Stimulated activated CD4-positive, alpha-beta T cell treated with anti-CD3 and anti-CD28 coated beads, Interleukin-1b, Interleukin-23, amount 100 ng/mL, for 24 hours (primary cell): ENCODE results near the gene FMN1.

ENCODE experiments used
- DNase-seq, 4 experiments: peaks; one replicate each; pipeline ENCODE4 v3.0.0-alpha.2; 2020; ENCODE audit warnings: low read depth in 4 of 4, low spot score in 1 of 4

The FMN1 gene

DNA sequence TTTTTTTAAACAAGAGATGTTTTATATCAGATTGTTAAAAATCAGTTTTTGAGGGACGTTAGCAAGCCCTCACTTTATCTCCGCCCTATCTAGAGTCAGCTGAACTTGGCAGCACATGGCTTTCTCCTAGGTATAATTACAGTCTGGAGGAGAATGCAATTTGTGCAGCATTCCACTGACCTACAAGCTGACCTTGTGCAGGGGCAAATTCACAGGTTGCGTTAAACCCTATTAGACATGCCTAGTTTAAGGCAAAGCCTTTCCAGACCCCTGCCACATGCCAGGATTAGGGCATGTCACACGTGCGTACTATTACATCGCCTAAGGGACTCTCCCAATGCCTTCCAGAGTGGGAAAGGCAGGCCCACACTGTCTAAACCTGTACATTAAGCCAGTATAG lies 252.7 kb downstream of the FMN1 start:
- no peak for DNase-seq

DNA sequence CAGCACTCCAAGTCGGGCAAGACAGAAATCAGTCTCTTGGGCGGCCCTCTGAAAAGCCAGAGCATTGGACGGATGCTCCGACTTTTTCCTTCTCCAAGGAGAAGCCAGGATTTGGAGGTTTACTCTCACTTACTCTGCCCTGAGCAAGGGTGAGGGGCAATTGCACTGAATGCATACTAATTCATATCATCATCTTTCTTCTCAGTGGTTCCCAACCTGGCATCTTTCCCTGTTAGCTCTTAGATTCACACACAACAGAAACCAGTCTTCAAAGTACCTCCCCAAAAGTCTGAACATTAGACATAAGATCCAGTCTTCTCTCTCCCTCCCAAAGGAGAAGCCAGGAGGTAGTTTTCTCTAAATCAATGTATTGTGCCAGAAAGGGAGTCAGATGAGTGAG lies 257.5 kb downstream of the FMN1 start:
- no peak for DNase-seq

DNA sequence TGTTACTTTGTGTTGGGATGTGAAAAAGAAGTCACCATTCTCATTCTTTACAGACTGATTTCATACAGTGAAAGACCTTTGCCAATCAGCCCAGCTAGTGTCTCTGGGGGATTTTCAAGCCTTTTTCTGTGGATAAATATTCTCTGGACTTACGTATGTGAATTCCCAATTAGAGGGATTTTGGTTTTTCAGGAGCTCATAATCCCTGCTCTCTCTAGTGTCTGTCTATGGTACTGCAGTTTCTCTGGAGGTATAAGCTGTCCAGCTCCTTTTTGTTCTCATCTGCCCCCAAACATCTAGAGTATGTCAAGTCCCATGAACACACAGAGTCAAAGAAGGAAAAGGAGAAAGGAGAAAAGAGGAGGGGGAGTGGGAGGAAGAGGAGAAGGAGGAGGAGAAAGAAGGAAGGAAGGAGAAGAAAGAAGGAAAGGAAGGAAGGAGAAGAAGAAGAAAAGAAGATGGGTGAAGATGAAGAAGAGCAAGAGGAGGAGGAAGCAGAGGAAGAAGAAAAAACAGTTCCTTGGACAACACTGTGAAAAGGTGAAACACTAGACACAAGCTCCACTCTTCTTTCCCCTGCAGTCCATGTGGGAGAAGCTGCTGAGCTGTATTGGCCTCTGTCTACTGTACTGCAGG lies 258.1 kb downstream of the FMN1 start:
- no peak for DNase-seq

DNA sequence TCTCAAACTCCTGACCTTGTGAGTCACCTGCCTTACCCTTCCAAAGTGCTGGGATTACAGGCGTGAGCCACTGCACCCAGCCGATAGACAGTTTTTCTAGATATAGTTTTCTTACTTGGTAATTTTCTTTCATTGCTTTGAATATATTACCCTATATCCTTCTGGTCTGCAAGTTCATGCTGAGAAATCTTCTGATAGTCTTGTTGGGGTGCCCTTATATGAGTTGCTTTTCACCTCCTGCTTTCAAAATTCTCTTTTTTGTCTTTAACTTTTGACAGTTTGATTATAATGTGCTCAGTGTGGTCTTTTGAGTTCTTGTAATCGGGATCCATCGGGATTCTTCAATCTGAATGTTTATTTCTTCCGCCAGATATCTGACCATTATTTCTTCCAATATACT lies 259.4 kb downstream of the FMN1 start:
- no peak for DNase-seq

DNA sequence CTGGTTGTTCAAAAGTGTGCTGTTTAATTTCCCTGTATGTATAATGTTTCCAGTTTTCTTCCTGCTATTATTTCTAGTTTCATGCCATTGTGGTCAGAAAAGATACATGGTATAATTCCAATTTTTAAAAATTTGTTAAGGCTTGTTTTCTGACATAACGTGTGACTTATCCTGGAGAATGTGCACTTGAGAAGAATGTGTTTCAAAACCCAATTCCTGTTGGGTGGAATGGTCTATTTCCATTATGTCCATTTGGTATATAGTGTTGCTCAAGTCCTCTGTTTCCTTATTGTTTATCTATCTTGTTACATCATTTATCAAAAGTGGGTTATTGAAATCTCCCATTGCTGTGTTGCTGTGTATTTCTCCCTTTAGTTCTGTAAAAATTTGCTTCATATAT lies 261.3 kb downstream of the FMN1 start:
- DNase-seq, result no peak

DNA sequence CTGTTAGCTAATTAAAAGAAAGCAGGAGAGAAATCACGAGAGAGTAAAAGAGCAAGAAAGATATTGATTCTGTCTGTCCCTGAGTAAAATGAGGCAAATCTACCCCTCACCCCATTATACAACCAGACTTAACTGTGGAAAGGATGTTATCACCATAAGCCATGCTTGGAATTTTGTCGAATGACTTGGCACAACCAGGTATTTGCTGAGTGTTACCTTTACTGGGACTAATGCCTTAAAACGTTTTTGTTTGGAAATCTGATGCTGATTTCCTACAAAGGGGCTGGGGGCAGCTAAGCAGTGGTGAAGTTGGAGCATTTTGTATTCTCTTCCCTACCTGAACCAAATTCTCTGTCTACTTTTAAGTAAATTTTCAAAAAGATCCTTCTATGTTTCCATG lies 265.6 kb downstream of the FMN1 start:
- no peak for DNase-seq

DNA sequence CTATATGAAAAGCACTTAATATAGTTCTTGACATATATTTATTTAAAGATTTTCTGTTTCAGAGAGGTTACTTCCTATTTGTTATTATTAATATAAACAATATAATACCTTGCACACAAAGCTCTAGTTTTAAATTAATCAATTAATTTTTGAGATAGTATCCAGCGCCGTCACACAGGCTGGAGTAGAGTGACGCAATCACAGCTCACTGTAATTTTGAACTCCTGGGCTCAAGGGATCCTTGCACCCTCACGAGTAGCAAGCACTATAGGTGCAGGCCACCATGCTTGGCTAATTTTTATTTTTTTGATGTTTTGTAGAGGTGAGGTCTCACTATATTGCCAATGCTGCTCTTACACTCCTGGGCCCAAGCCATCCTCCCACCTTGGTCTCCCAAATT lies 267.4 kb downstream of the FMN1 start:
- DNase-seq, result no peak

DNA sequence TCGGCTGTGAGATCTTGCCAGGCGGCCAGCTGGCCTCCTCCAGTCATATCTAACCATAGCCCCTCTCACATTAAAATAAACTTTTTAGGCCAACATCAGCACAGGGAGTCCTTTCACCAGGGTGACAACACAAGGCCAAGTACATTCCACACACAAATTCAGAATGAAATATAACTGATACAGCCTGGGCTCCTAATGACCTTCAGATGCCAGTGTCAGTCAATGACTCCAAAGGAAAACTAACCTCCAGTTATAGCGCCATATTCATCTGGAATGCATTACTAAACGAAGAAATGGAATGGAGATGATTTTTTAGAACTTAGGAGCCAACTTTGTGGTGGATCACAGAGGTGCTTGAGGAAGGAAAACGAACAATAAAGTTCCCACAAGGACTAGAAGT lies 271.3 kb downstream of the FMN1 start:
- no peak for DNase-seq

DNA sequence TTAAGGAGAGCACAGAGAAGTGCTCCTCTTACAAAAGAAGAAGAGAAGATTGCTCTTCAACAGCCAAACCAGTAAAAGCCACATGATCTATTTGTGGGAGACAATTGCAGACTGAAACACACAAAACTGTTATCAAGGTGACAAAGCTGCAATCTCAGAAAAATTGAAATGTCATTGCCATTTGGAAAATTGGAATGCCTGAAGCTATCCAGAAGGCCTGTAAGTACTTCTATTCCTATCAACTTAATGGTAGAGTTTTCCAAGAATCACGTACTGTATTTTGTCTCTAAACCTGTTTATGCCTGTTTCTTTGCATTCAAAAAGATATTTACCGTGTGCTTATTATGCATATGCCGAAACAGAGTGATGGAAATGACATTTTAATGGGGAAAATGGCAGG lies 272.0 kb downstream of the FMN1 start:
- no peak for DNase-seq

DNA sequence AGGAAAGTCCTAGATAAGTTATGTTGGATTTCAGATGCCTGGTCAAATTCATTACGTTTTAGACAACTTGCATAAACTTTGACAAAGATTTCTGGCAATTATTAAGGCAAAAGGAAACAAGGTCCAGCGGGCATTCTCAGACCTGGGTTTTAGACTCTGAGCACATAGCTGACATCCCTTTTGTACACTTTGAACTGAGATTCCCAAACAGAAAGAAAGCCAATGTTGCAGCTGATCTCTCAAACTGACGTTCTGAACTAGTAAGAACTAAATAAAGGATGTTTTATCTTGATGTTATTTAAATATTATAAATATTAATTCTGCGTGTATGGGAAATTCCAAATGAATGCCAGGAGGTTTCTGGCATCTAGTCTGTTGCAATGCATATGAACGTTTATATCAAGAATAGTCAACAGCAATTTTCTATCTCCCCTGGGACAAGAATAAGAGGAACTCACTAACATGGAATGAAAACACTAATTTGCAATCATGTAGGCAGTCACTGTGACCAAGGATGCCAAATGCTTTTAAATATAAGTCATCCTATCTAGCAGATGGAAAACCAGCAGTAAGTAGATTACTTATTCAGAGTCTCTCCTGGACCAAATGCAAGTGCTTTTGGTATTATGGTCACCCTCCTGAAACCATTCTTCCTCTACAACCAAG lies 274.6 kb downstream of the FMN1 start:
- no peak for DNase-seq

DNA sequence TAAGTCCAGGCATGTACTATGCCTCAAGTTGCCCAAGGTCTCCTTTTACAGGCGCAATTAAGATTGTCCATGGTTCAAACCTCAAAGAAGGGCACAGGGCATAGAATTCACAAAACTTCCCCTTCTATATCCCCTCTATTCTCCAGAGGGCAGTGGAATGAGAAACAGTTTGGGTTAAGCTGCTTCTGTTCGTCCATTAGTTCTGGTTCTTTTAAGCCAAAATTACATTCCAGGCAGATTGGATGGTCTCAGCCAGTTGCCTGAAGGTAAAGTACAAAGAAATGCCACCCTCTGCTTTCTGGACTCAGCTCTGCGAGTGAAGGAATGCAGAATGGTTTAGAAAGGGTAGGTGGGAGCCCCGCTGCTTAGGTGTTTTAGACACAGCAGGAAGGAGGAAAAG lies 276.0 kb downstream of the FMN1 start:
- DNase-seq, result no peak

DNA sequence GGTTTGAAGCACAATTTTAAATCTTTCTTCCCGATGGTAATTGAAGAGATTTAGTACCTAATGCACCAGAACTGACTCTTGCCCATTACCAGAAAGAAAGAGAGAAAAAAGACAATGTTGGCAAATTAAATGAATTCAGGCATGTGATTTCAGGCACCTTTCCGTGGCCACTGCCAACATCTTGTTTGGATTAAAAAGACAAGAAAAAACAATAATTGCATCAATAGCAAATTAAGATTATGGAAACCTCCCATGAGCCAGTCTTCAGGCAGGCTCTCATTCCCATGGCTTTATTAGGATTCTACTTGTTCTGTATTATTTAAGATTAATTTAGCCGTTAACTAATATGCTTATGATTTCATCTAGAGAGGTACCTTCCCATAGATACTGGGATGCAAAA lies 283.7 kb downstream of the FMN1 start:
- no peak for DNase-seq

DNA sequence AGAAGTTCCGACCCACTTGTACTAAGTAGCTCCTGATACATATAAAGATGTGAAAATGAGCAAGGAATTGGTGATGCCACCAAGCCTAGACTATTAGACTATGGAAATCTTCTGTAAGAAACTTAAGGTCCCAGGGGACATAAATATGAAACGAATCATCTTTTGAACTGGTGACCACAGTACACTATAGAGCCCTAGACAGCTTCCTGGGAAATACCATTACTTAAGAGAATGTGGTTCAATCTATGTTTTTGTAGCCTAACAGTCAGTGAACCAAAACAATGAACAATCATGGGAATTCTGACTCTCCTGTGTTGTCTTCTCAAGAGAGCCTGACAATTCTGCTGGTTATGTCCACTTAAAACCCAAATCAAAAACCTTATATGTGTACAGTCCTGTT lies 285.1 kb downstream of the FMN1 start:
- DNase-seq, result no peak

DNA sequence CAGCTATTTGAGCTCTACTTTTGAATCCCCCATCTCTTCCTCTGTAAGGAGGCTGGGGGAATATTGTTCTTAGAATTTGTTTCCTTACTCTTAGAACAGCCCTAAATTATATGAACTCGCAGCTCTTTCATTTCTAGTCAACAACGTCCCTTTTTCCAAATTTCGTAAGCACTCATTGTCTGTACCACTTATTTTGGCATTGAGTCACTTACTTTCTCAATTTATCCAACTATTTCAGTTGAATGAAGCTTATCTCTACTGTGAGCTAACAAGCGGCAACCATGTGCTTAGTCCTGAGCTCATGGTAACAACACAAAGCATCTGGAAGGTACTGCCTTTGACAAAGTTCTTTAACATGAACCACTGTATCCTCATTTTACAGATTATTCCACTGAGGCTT lies 285.6 kb downstream of the FMN1 start:
- no peak for DNase-seq

DNA sequence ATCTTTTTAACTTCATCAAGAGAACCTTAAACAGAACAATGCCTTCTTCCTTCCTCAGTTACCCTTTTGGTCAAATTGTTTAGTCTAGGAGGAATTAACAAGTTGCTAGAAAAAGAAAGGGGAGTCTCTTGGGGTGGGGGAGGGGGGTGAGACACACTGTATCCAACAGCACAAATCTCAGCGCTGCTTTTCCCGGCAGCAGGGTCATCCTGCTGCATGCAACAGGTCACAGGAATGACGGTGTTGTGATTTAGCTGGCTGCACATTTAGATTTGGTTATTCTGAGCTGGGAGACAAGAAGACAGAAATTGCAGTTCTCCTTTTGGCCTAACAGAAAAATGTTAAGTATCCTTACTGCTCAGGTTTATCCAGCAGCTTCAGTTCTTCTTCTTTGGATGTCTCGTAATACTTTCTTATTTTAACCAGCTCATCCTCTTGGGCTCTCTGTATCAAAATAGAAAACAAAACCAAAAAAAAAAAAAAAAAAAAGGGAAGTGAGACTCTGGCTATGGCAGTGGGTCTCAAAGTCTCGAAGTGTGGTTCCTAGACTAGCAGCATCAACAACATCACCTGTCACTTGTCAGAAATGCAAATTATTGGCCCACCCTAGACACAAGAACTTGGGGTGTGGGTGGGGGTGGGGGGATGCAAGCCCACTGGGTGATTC lies 286.2 kb downstream of the FMN1 start:
- DNase-seq, result no peak

DNA sequence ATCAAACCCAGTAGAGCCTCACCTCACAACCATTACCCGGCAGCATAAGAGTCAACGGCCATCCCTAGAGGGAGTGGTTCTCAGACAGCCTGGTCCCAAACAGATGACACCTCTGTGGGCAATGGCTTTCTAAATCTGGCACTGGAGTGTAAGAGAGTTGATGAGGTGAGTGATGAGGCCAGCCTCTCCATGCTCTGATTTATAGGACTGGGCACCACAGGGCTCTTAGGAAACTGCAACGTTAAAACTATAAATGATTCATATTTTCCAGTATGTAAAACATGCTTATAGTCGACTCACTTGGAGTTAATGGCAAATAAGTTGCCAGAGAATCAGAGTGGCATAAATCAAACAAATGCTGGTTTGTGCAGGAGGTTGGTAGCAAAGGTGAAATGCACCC lies 289.0 kb downstream of the FMN1 start:
- DNase-seq, result no peak

DNA sequence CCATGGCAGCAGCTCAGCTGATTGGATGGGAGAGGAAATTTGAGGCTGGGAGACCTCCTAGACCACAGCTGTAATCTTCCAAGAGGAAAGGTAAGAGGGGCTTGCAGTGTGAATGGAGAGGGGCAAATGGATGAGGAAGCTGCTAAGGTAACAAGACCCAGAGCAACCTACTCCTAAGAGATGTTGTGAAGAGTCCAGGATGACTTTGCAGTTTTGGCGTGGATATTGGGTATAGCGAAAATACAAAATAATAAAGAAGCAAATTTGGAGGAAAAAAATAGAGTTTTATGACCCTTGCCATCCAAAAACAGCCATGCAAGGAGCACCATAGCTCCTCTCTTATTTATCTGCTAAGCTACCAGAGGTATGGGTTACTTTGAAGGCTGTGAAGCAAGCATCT lies 290.1 kb downstream of the FMN1 start:
- no peak for DNase-seq

DNA sequence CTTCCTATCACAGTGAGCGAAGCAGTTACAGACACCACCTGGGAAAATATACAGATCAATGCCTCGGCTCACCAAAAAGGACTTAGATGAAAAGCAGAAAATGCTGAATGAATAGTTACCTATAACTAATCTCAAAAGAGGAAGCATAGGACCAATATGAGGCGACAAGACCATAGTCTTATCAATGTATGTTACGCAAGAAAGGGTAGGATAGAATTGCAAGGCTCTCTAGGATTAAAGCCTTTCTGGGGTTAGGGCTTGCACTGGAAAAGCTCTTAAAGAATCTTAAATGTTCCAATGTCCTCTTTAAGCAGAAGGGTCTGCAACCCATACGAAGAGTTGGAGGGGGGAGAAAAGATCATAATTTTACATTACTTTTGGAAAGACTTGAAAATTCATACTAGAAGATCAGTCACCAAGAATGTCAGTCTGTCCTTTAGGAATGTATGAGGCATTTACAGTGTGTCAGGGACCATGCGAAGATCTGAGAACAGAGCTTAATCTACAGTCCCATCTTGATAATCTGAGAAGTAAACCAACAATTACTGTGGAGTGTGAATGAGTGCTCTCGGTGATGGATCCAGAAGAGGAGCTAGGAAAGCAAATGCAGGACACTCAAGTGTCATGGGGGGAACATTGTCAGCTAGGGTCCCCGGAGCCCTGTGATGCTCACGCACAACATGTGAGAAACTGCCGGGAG lies 290.8 kb downstream of the FMN1 start:
- DNase-seq, result no peak

DNA sequence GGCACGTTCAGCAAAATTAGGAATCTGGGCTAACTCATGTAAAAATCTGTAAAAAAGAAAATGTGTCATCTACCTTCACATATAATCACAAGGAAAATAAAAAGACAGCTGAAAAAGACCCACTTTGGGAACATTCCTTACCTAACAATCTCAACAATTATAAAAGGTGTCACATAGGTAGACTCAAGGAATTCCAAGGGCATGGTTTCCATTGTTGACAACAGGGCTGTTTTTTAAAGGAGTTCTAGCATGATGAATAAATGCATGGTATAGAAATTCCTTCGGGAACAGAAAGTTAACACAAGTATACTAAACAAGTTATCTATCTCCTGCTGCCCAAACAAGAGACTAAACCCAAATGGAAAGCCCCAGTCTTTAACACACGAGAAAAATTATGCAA lies 292.5 kb downstream of the FMN1 start:
- DNase-seq, result no peak

DNA sequence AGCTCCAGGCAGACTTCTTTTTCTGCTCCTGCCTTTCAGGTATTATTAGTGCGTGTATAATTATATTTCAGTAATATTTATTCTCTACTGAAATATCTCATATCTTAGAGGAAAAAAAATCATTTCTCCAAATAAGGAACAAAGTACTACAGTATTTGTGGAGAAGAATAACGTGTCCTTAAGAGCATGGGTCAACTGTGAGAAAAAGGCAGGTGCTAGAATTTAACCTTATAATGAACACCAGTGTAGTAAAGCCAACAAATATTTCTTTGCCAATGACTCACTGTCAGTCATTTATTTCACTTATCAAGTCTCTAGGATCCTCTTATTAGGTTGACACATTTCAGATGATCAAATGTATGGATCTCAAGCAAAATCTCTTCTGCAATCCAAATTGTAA lies 293.3 kb downstream of the FMN1 start:
- no peak for DNase-seq

DNA sequence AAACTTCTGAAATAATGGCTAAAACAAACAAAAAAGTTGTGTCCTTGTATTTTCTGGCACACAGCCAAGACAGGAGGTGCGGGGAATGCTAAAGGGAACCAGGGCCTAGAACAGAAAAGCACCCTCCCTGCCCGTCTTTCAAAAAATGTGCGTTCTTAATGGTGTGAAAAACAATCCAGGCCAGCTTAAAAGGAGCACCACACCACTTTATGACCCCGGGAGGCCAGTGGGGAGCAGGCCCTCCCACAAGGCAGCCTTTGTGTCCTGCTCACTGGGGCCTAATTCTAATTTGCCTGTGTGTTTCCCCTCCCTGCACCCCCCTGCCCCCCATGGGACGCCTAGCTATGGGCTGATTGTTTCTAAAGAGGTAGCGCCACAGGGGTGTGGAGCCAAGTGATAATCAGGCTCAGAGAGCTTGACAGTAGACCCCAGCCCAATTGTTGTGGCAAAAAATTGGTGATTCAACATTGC lies 295.4 kb downstream of the FMN1 start:
- DNase-seq, result no peak

DNA sequence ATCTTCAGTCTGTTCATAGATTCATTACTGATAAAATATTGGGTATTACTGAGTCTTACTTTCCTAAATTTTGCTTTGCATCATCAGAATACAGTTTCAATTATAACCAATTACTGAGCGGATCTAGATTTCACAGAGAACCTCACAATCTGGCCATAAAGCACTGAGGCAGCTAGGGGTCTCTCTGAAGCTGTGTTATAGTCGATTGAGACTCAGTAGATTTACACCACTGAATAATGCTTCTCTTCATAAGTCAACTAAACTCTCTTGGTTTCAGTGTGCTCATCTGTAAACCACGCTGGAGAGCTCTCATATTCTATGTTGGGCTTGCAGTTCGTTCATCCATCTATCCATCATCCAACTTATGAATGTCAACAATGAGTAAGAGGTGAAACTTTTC lies 296.1 kb downstream of the FMN1 start:
- no peak for DNase-seq
